Activated CD8-positive, alpha-beta memory T cell treated with anti-CD3 and anti-CD28 coated beads, Interleukin-2, amount 50 U/mL, for 1 hour (primary cell): Measurements from ENCODE around the gene BPTF.
"Not testable (repeated sequence)": the region's sequence is repeated elsewhere in the genome, so short reads cannot be mapped to it uniquely, and the experiment has no call there.

Source experiments
- DNase-seq: peaks from one replicate; pipeline ENCODE4 v3.0.0-alpha.2; 2020; ENCODE audit errors: extremely low read depth

The BPTF gene

DNA sequence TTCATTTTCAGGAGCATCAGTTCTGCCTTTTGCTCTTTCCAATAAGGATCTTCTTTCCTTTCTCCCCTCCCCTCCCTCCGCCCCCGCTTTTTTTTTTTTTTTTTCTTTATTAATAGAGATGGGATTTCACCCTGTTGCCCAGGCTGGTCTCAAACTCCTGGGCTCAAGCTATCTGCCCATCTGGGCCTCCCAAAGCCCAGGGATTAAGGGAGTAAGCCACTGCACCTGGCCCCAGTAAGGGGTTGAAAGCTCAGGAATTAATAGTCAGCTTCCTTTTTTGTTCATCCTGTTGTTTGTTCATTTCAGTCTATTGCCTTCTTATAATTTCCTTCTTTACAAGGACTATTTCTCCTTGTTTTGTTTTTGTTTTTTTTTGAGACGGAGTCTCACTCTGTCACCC is 178.9 kb downstream of the BPTF start:
- DNase-seq, result no peak

DNA sequence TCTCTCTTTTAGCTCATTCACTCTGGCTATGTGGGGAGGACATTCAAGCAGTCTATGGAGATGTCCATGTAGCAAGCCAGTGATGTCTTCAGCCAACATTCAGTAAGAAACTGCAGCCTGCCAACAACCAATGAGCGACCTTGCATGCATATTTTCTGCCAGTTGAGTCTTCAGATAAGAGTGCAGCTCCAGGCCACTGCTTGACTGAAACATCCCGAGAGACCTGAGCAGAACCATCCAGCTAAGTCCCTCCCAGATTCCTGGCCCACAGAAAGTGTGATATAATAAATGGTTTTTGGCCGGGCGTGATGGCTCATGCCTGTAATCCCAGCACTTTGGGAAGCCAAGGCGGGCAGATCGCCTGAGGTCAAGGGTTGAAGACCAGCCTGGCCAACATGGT is 181.5 kb downstream of the BPTF start:
- no peak for DNase-seq

DNA sequence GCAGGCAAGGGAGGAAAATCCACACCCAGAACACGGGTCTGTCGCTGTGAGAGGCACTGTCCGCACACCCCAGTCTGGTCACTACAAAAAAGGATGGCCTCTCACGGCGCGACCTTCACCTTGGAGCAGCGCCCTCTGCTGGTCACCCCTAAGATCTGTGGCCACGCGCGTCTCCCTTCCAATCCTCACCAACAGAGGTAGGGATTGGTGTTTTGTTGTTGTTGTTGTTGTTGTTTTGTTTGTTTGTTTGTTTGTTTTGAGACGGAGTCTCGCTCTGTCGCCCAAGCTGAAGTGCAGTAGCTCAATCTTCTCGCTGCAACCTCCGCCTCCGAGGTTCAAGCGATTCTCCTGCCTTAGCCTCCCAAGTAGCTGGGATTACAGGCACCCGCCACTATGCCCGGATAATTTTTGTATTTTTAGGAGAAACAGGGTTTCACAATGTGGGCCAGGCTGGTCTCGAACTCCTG is 185.9 kb downstream of the BPTF start:
- DNase-seq, result no peak

DNA sequence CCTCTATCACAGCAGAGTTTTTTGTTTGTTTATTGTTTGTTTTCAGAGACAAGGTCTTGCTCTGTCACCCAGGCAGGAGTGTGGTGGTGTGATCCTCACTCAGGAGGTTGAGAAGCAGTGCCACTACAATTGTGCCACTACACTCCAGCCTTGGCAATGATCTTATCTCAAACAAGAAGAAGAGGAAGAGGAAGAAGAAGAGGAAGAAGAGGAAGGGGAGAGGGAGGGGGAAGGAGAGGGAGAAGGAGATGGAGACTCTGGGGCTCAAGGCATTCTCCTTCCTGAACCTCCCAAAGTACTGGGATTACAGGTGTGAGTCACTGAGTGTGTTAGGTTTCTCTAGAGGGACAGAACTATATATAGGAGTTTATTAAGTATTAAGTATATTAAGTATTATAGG is 188.1 kb downstream of the BPTF start:
- DNase-seq, result no peak

DNA sequence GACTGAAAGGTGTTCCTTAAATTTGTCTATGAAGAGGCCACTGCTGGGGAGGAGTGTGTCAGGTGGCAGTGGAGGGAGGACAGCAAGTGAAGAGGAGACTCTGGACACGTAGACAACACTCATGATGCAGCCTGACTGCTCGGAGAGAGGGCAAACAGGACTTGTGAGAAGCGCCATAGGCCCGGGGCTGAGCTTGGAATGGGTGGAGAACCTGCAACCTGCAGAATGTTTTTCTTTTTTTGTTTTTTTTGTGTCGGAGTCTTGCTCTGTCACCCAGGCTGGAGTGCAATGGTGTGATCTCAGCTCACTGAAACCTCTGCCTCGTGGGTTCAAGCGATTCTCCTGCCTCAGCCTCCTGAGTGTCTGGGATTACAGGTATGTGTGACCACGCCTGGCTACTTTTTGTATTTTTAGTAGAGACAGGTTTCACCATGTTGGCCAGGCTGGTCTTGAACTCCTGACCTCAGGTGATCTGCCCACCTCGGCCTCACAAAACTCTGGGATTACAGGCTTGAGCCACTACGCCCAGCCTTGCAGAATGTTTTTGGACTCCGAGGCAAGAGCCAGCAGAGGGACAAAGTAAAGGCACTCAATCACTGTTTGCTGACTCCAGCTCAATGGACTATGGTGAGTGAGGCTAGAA is 189.9 kb downstream of the BPTF start:
- no peak for DNase-seq

DNA sequence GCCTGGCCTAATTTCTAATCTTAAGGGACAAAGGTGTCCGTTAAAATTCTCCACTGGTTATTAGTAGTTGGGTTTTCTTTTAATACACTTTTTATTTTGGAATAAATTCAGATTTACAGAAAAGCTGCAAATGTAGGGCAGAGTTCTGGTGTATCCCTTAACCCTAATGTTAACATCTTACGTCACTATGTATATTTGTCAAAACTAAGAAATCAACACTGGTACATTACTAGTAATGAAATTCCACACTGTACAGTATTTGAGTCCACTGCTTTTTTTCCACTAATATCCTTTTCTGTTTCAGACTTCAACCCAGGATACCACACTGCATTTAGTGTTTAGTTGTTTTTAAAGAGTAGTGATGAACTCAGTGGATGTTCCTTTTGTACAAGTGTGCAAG is 191.5 kb downstream of the BPTF start:
- no peak for DNase-seq

DNA sequence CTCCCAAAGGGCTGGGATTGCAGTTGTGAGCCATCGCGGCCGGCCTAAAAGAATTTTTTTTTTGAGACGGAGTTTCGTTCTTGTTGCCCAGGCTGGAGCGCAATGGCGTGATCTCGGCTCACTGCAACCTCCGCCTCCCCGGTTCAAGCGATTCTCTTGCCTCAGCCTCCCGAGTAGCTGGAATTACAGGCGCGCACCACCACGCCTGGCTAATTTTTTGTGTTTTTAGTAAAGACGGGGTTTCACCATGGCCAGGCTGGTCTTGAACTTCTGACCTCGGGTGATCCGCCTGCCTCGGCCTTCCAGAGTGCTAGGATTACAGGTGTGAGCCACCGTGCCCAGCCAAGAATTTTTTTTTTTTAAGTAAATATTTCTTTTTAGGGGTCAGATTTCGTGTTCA is 193.2 kb downstream of the BPTF start:
- not testable (repeated sequence) for DNase-seq

DNA sequence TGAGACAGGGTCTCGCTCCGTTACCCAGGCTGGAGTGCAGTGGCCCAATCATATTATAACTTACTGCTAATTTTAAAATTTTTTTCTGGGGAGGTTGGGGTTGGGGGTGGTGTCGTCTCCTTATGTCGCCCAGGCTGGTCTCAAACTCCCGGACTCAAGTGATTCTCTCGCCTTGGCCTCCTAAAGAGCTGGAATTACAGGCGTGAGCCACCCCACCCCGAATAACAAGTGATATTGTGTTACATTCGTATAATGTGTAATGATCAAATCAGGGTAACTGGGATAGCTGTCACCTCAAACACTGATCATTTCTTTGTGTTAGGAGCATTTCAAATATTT is 194.0 kb downstream of the BPTF start:
- no peak for DNase-seq

DNA sequence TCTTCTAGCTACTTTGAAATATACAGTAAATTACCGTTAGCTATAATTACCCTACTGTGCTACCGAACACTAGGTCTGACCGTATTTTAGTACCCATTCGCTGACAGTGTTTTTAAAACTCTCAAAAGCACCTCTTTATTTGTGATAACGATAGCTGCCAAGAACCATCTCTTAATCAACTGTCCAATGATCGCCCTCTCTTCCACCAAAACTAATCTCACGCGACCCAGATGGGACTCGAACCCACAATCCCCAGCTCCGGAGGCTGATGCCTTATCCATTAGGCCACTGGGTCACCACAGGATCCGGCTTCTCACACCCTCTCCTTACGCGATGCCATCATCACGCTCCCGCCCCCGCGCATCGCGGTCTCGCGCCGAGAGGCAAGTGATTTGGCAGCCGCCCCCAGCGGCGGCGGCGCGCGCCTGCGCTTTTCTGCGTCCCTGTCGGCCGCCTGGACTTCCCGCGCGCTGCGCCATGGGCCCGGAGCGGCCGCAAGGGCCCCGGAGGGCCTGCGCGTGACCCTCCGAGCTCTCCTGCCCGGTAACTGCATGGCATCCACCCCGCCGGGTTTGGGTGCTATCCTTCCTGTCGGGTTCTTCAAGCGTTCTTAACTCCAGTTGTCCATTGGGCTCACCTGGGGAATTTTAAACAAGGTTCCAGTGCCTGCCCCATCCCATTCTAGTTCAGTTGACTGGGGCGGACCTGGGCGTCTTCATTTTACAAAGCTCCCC is 194.5 kb downstream of the BPTF start:
- peak; percentile 74 for DNase-seq

DNA sequence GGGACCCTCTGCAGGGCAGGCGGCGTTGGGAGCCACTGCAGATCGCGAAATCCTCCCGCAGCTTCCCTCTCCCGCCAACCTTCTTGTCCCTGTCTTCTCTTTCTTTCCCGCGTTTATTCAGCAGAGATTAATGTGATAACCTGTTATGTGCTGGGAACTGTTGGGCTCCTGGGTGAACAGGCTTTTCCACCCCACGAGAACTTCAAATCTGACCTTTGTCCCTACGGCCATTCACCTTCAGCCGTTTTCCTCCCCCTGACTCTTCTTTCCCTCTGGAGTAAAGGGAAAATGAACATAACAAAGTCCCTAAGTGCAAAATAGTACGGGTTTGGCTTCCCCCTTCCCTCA is 195.1 kb downstream of the BPTF start:
- DNase-seq, result no peak

DNA sequence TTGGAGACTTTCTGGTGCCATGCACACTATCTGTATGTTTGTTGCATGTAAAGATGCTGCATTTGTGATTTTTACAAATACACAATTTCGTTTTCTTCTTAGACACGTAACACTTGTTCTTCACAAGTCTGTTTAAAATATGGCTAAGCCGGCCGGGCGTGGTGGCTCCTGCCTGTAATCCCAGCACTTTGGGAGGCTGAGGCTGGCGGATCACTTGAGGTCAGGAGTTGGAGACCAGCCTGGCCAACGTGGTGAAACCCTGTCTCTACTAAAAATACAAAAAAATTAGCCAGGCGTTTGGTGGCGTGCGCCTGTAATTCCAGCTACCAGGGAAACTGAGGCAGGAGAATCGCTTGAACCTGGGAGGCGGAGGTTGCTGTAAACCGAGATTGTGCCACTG is 195.5 kb downstream of the BPTF start:
- DNase-seq, result not testable (repeated sequence)

DNA sequence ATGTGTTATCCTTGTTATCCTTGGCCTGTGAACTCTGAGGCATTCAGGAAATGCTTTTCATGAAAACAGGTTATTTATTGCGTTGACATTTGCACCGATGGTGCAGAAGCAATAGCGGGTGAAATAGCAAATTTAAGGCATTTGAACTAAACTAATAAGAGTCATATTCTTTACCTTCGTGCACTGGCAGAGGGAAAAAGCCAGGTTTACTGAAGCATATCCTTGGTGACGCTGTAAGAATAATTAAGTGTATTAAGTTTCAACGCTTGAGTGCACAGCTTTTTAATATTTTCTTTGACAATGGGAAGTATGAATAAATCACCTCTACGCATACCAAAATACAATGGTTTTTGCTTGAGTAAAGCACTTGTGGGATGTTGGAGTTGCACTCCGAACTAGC is 196.7 kb downstream of the BPTF start:
- DNase-seq, result no peak

DNA sequence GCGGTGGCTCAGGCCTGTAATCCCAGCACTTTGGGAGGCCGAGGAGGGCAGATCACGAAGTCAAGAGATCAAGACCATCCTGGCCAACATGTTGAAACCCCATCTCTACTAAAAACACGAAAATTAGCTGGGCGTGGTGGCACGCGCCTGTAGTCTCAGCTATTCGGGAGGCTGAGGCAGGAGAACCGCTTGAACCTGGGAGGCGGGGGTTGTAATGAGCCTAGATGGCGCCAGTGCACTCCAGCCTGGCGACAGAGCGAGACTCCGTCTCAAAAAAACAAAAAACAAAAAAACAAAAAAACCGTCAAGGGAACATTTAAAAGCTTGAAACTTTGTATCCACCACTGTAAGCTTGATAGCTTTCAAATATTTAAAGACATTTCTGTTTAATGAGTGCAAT is 197.2 kb downstream of the BPTF start:
- DNase-seq, result not testable (repeated sequence)

DNA sequence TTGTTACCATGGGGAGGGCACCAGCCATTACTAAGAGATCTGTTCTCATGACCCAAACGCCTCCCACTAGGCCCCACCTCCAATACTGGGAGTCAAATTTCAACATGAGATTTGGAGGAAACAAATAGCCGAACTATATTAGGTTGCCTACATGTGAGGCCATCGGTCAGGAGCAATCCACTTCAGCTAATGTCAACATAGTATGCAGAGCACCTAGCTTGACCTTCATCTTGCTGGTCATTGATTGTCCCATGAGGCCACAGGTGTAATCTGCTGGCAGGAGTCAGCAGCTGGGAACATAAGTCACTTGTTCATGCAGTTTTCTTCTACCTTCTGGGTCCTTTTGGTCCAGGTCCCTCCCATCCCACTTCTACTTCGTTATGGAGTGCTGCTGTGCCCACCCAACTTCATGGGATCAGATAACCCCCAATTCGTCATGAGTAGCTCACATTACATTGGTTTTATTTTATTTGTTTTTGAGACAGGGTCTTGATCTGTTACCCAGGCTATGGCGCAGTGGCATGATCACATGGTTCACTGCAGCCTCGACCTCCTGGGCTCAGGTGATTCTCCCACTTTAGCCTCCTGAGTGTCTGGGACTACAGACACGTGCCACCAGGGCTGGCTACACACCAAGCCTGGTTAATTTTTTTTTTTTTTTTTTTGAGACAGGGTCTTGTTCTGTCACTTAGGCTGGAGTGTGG is 204.4 kb downstream of the BPTF start:
- no peak for DNase-seq
